ENCODE measurements around the gene ZNF407.

Gene ZNF407

DNA sequence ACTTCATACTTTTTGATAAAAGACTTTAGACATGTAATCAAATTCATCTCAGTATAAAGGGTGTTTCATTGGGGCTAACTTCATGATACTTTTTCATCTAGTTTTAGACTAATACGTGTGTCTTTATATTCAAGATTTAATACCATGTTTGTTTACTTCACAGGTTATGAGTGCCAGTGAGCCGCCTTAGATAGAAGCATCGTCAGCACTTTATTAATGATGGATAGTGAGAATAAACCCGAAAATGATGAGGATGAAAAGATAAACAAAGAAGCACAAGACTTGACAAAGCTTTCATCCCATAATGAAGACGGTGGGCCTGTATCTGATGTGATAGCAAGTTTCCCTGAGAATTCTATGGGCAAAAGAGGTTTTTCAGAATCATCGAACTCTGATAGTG lies 33.1 kb downstream of the ZNF407 start:
- DNase-seq: no peak

- DNase-seq: no peak
Observed at GRCh38 chr18:74631212-74631611, 33.5 kb downstream of the ZNF407 start.

DNA sequence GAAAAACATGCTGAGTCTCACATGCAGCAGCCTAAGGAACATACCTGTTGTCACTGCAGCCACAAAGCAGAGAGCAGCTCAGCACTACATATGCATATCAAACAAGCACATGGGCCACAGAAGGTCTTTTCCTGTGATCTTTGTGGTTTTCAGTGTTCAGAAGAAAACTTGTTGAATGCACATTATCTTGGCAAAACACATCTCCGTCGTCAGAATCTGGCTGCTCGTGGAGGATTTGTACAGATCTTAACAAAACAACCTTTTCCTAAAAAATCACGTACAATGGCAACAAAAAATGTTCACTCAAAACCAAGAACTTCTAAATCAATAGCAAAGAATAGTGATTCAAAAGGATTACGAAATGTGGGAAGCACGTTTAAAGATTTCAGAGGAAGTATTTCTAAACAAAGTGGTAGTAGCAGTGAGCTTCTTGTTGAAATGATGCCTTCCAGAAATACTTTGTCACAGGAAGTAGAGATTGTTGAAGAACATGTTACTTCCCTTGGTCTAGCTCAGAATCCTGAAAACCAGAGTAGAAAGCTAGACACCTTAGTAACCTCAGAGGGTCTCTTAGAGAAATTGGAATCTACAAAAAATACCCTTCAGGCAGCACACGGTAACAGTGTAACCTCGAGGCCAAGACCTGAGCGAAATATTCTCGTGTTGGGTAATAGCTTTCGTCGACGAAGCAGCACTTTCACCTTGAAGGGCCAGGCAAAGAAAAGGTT lies 34.1 kb downstream of the ZNF407 start:
- DNase-seq: no peak

DNA sequence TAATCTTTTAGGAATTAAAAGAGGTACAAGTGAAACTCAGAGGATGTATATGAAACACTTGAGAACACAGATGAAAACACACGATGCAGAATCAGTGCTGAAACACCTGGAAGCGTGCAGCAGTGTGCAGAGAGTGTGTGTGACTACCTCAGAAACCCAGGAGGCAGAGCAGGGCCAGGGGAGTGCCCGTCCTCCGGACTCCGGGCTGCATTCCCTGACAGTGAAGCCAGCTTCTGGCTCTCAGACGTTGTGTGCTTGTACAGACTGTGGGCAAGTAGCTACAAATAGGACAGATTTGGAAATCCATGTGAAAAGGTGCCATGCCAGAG lies 34.6 kb downstream of the ZNF407 start:
- DNase-seq: no peak

DNA sequence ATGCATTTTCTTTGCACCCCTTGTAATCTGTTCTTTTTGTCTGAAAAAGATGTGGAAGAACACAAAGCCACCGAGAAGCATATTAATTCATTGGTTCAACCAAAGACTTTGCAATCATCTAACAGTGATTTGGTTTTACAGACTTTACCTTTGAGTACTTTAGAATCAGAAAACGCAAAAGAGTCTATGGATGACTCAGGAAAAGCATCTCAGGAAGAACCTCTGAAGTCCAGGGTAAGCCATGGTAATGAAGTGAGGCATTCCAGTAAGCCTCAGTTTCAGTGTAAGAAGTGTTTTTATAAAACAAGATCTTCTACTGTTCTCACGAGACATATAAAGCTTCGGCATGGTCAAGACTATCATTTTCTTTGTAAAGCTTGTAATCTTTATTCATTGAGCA lies 35.2 kb downstream of the ZNF407 start:
- DNase-seq: no peak

DNA sequence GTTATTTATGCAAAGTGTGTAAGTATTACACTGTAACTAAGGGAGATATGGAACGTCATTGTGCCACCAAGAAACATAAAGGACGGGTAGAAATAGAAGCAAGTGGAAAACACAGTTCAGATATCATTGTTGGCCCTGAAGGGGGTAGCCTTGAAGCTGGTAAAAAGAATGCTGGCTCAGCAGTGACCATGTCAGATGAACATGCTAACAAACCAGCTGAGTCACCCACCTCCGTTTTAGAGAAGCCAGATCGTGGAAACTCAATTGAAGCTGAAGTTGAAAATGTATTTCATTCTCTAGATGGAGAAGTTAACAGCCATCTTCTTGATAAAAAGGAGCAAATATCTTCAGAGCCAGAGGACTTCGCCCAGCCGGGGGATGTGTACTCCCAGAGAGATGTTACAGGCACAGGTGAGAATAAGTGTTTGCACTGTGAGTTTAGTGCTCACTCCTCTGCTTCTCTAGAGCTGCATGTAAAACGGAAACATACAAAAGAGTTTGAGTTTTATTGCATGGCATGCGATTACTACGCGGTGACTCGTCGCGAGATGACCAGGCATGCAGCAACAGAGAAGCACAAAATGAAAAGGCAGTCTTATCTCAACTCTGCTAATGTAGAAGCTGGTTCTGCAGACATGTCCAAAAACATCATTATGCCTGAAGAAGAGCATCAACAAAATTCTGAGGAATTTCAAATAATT lies 36.1 kb downstream of the ZNF407 start:
- no peak for DNase-seq

DNA sequence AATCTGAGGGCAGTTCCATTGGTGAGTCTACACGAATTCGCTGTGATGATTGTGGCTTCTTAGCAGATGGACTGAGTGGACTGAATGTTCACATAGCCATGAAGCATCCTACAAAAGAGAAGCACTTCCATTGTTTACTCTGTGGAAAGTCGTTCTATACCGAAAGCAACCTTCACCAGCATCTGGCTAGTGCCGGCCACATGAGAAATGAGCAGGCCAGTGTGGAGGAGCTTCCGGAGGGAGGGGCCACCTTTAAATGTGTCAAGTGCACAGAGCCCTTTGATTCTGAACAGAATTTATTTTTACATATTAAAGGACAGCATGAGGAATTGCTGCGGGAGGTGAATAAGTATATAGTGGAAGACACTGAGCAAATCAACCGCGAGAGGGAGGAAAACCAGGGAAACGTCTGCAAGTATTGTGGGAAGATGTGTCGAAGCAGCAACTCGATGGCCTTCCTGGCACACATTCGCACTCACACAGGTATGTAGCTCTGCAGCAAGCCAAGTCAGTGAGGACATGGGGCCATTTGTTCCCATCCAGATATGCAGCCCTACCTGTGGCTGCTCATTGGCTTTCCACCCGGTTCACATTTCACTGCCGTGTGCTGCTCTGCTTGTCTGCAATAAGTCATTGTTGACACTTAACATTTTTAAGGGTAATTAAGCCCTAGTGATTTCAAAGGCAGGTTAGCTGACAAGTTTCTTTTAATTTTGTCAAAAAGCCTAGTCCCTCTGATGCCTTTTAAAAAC lies 37.7 kb downstream of the ZNF407 start:
- no peak for DNase-seq

- DNase-seq: no peak
Observed at GRCh38 chr18:74637070-74637469, 39.4 kb downstream of the ZNF407 start.

DNA sequence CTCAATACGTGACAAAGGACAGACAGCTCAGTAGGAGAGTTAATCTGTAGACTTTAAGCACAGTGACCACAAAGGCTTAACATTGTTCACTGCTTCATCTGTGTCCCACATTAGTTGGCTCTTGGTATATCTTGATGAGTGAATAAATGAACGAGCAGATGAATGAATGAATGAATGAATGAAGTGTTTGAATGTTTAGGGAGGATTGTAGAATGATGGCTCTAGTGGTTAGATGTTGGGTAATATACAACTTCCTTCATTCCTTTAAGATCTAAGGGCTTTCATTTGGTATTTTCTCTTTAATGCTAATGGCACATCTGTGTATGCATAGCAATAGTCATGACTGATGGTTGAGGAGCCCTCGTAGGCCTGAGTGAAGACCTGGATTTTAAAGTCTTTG lies 40.5 kb downstream of the ZNF407 start:
- no peak for DNase-seq

GRCh38 chr18:74644713-74645112 lies 47.0 kb downstream of the ZNF407 start:
- DNase-seq: no peak

DNA sequence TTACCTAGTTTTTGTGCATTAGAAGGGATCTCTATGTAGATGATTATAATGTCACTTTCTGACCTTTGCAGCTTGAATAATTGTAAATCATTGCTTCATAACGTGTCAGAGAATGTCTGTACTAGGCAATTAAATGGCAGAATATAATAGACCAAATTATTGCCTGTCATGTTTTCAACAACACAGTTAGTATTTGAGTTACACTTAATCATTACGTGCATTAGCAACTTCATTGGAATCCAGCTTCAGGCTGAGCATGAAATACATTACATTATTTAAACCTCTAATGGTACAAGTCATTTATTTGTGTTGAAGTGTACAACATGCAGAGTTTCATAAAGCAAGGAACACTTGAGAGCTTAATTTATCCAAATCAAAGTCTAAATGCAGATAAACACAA lies 48.0 kb downstream of the ZNF407 start:
- DNase-seq: no peak

DNA sequence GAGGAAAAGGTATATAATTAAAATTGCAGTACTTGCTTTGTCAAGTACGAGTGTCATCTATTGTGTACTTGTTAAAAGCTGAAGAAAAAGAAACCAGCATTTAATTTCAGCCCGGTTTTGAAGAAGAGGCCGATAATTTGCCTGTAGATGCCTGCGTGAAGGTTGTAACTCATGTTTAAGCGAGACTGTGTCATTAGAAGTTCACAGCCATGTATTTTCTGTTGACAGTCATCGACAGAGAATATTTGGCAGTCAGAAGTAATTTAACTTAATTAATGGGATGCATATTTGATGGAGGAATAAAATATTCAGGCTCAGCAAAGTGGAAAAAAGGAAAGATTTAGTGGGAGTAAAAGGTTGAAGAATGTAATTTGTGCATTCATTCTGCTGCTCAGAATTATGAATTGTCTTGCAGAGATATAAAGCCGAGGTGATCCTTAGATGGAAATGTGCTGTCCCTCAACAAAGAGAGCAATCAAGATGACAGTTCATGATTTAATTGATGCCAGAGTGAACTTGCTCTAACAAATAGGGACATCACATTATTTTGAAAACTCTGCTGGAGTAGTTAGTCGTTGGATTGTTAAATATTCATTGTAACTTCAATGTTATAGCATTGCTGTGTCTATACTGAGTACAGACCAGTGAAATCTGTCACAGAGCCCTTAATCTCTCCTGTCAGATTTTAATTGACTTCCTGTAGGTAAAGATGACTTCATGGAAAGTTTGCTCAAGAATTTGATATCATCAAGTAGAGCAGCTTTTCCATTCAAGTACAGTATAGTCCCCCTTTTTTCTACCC lies 53.9 kb downstream of the ZNF407 start:
- no peak for DNase-seq

GRCh38 chr18:74652392-74652988 lies 54.8 kb downstream of the ZNF407 start:
- peak; percentile 41 for DNase-seq

- DNase-seq: peak; percentile 19
Observed at GRCh38 chr18:74654638-74655037, 57.0 kb downstream of the ZNF407 start.

GRCh38 chr18:74661008-74661407 lies 63.3 kb downstream of the ZNF407 start:
- DNase-seq: no peak

DNA sequence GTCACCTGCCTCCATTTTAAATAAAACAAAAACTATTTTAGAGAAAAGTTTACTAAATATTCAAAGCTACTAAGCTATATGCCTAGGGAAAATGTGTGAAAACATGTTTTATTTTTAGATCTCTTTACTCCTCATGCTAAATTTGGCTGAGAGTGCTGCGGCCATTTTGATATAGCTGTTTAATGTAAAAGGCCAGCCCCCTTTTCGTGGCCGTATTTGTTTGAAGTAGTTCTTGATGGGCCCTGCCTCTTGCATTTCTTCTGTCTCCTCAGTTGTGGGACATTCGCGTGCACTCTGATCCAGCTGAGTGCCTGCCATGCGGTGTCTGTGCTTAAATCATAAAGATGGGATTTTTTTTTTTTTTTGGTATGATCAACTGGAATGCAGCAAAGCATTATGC lies 64.0 kb downstream of the ZNF407 start:
- no peak for DNase-seq

DNA sequence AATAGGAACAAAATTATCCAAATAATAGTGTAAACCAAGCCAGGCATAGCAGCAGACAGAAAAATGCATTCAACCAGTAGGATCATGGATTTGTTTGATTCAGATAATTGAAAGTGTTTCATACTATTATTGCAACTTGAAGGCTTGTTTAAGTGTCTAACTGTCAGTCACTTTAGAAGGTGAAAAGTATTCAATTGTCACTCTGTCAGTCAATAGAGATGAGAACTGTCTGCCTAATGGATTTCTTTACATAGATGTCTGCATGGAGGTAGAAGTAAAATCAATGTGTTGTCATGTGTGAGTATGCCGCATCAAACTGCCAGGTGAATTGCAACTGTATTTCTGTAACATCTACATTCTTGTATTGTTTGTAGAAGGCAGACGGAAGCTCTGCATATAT lies 65.0 kb downstream of the ZNF407 start:
- DNase-seq: no peak

DNA sequence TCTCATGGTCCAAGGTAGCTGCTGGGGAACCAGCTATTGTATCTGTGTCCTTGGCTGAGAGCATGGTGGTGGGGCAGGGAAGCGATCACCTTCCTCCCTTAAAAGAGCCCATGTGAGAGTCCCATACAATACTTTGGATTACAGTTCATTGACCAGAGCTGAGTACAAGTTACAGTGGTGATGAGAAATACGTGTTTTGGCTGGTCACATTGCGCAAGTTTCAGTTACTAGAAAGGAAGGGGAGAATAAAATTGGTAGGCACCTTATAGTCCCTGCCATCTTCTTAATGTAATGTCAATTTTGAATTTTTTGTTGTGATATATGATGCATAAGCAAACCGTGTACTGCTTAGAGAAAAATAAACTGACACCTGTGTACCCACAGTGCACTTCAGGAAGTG lies 67.7 kb downstream of the ZNF407 start:
- DNase-seq: no peak

DNA sequence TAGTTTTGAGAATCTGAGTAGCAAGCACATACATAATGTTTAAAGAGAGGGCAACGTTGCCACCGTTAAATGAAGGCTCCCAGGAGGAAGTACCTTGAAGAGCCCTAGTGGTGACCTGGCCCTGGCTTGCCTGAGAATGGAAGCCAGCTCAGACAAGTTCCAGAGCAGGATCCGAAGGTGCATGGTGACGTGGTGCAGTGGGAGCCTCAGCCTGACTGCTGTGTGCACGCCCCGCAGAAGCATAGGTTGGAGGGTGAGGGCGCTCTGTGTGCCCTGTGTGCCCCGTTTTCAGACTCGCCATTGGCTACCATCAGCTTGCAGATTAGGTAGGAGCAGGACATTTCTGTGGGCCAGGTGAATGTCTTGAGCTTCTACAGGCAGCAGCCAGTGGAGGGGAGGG lies 68.2 kb downstream of the ZNF407 start:
- no peak for DNase-seq

- no peak for DNase-seq
Observed at GRCh38 chr18:74669136-74669798, 71.6 kb downstream of the ZNF407 start.

GRCh38 chr18:74672371-74672770 lies 74.7 kb downstream of the ZNF407 start:
- no peak for DNase-seq

DNA sequence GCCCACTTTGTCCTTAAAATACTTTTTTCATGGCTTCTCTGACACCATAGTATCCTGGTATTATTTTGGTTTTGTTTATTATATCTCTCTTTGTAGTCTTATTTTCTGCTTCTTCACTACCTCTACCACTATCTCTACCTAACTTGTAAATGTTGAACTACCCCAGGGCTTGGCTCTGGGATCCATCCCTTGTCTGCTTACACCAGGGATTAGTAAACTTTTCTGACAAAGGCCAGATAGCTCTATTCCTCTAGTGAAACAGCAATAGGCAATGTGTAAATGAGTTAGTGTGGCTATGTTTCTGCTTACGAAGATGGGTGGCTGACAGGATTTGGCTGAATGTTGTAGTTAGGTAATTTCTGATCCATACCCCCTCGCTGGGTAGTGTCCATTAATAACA lies 76.8 kb downstream of the ZNF407 start:
- DNase-seq: no peak
